Measurements from ENCODE around the gene SETX.

The SETX gene

DNA sequence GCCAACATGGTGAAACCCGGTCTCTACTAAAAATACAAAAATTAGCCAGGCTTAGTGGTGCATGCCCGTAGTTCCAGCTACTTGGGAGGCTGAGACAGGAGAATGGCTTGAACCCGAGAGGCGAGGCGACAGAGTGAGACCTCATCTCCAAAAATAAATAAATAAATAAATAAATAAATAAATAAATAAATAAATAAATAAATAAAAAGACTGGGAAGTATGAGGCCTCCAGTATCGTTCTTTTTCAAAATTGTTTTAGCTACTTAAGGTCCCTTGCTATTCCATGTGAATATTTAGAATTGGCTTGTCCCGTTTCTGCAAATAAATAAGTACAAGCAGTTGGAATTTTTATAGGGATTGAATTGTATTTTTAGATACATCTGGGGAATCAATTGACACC lies 3.0 kb upstream of the SETX start:
- DNase-seq (ENCODE audit: low read depth in 3 of 3): no peak

DNA sequence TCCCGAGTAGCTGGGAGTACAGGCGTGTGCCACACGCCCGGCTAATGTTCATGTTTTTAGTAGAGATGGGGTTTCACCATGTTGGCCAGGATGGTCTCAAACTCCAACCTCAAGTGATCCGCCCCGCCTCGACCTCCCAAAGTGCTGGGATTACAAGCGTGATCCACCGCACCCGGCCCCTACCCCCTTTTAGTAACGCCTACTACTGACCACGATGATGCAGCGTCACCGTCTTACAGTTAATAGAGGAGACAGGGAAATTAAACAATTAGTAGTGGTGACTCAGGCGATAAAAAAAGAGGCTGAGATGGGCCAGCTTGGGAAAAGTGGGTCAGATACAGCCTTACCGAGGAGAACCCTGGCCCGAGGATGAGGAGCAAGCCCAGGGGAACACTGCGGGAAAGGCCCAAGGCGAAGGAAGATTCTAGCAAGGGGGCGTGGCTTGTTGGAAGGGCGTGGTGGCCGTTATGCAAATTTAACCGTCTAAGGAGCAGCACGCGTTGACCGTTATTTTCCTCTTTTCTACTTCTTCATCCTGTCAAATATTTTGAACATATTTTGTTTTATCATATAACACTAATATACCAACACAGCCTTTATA lies 1.6 kb upstream of the SETX start:
- DNase-seq (ENCODE audit: low read depth in 3 of 3): no peak

DNA sequence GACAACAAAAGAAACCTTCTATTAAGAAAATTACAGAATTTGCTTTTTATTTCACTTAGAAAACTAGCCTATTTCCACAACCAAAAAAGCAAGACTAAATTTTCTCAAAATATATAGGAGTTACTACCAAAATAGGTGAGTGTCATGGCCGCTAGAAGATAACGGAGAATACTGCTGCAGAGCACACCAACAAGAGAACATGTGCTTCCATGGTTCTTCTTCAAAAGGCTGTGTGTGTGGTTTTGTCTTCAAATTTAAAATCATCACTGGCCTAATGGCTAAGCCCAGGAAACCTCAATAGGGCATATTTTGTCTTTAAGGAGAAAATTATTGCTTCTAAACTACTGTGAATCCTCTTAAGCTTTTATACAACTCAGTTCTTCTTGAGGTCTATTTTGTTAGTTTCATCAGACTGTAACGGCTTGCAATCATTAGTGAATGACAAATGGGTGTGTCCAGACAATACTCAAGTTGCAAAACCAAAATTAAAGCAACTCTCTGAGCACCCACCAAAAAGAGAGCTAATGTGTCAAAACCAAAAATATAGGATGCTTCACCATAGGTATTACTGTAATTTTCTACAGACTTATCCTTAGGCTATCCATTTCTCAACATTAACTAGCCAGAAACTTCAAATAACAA lies 3.3 kb downstream of the SETX start:
- no peak for DNase-seq (ENCODE audit: low read depth in 3 of 3)

DNA sequence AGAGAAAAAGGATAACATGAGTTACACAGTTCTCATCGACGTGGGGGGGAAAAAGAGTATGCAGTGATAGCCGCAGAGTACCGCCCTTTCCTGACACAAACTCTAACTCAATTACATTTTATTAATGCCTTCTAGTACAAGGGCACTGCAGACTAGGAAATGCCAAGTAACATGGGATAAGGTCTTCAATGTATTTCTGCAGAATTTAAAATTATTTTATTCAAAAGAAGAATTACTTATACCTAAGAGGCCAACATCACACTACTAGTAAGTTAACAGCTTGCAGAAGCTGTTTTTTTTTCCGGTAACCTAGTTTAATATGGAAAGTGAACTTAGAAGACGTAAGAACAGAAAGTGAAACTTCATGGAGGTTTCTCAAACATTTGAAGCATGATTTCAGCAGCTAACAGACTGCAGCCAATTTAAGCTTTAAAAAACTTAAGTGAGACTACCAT lies 3.9 kb downstream of the SETX start:
- DNase-seq (ENCODE audit: low read depth in 3 of 3): no peak

DNA sequence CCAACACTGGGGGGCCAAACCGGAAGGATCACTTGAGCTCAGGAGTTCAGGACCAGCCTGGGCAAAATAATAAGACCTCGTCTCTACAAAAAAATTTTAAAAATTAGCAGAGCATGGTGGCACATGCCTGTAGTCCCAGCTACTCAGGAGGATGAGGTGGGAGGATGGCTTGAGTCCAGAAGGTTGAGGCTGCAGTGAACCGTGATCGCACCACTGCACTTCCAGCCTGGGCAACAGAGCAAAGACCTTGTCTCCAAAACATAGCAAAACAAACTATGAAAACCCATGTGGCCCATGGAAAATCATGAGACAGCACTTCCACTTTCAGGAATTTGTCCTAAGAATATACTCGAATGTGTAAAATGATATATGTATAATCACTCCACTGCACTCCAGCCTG lies 6.1 kb downstream of the SETX start:
- DNase-seq (ENCODE audit: low read depth in 3 of 3): no peak

DNA sequence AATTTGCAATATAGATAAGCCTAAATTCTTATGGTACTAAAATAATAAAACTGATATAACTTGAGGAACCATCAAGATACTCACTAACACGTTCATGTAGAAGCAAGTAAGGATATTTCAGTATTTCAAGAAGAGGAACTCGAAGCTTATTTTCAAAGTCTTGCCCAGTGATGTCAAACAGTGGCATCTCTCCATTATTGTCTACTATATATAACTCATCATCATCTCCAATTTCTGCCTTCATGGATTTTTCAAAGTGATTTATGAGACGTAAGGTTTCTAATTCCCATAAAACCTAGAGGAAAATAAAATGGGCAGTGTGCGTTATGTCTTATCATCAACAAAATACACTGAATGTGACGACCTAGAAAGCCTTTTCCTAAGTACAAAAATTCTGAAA lies 8.6 kb downstream of the SETX start:
- DNase-seq (ENCODE audit: low read depth in 3 of 3): no peak

DNA sequence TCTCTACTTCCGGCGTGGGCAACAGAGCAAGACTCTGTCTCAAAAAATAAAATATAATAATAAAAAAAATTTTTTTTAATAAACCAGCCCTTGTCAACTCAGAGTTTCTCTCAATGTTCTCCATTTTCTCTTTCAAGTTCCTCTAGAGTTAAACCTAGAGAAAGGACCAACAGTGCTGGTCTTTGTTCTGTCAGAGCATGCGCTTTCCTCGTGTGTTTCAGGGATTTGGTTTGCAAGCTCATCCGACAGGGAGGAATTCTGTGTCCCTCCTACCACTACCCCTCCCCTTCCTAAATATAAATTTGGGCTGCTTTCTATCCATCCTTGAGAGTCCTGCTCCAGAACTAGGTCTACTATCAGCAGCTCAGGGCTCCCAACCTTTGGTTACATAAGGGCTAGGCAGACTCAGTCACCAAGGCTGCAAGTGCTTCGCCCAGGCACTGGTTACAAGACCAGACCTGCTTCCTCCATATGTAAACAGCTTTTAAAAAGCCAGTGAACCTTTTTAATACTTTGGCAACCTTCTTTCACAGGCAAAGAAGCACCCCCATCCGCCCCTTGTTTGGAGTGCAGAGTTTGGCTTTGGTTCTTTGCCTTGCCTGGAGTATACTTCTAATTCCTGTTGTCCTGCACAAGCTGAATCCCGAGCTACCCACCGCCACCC lies 13.5 kb downstream of the SETX start:
- no peak for DNase-seq (ENCODE audit: low read depth in 3 of 3)

DNA sequence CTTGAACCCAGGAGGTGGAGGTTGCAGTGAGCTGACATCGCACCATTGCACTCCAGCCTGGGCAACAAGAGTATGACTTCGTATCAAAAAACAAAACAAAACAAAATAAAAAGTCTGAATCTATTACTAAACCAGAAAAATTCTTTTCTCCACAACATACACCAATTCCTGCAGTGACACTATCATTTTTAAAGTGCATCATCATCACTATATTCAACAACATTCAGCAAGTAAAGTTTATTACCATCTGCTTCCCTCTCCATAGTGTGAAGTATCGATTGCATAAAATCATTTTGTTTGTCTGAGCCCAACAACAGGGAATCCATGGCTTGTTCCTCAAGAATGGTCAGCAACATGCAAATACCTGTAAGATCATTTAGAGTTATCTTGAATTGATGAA lies 20.4 kb downstream of the SETX start:
- no peak for DNase-seq (ENCODE audit: low read depth in 3 of 3)

DNA sequence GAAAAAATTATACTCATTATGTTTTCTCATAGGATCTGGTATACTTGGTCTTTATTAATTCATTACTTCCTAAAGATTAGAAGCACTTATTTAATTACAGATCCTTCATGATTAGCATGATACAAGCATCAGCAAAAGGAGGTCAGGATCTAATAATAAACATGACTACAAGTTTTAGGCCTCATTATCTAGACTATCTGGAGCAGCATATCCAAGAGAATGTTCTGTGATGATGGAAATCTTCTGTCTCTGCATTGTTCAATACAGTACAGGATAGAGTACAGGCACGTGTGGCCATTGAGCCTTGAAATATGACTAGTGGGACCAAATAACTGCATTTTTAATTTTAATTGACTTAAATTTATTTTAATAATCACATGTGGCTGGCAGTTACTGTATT lies 21.2 kb downstream of the SETX start:
- DNase-seq (ENCODE audit: low read depth in 3 of 3): no peak

DNA sequence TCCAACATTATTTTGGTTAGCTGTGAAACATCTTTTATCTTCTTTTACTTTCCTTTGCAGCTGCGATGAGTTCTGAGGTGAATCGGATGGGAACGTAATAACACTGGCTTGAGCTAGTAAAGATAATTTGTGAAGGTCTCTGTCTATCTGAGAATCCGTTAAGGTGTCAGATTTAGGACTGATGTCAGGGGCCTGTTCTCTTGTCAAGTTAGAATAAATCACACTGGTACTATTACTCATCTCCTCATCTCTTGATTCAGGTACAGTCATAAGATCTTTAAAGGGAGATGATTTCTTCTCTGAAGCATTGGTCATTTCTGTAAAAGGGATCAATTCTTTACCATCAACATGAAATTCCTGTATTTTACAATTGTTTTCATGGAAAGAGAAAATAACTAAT lies 26.2 kb downstream of the SETX start:
- DNase-seq (ENCODE audit: low read depth in 3 of 3): no peak

DNA sequence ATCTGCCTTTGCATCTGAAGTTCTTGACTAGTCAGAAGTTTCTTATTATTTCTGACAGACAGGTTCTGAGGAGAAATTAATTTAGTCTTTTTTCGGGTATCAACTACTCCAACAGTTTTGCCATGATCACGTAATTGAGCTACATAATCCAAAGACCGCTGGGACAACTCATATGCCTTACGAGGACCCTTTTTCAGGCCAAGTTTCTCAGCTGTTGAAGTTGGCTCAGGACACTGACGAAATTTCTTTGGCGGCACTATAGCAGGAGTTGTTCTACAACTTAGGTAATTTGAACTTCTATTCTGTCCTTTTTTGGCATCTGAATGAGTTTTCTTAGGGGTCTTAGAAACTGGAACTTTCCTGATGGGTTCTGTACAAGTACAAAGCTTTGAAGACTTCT lies 27.2 kb downstream of the SETX start:
- DNase-seq (ENCODE audit: low read depth in 3 of 3): no peak

DNA sequence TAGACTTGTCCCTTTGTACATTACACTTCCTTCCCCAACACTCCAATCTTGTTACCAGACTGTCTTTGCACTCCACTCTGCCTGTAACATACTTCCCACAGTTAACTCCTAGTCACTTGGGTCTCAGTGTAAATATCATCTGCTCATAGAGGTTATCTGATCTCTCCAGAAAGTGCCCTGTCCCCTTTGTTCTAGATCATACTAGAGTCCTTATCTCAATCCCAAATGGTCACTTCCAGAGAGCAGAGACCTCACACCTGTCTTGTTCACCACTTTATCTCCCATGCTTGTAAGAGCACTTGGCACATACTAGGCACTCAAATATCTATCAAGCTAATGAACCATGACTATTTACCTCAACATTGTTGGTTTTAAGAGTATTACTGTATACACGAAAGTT lies 30.4 kb downstream of the SETX start:
- no peak for DNase-seq (ENCODE audit: low read depth in 3 of 3)

DNA sequence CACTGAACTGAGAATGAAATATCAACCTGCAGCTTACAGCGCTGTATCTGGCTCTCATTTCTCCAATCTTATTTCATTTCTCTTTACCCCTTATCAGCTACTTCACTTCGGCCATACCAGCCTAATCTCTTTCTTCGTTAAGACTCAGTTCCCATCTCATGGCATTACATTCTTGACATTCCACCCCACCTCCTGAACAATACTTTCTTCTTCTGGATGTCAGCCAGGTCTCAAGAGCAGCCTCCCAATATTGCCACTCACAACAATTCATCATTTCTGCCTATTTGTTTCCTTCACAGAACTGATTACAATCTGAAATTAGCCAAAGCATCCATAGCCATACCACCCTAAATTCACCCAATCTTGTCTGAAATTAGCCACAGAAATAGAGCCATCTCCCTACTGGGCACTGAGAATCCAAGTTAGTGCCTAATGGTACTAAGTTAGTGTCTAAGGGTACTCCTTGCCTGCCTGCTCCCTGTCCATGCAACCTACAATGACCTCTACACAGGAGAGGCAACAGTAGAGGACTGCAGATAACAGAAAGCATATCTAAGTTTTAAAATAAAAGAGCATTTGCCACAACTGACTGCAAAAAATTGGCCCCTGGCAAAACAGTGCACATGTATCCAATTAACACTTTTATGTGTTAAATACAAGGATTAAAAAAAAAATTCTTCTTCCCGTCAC lies 35.2 kb downstream of the SETX start:
- no peak for DNase-seq (ENCODE audit: low read depth in 3 of 3)

DNA sequence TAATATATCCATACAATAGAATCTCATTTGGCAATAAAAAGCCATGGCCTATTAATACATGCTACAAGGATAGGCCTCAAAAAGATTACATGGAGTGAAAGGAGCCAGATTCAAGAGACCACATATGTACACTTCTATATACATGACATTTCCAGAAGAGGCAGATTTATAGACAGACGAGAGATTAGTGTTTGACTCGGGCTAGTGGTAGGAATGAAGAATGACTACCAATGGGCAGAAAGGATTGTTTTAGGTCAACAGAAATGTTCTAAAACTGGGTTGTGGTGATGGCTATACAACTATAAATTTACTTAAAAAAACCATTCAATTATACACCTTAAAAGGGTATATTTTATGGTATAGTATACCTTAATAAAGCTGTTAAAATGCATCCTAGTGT lies 41.9 kb downstream of the SETX start:
- DNase-seq (ENCODE audit: low read depth in 3 of 3): no peak

DNA sequence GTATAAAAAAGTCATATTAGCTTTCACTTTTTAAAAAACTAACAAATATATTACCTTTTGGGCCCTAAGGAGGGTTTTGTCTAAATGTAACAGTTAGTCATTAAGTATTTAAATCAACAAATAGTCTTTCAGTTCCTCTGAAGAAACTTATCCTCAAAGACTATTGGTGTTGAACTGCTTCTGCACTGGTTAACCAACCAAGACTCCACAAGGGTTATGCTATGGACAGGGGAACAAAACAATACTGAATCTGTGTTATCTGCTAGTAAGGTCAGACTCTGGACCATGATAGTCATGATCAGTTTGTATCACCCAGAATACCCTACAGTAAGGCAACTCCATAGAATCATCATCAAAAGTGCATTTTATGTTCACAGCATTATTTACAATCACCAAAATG lies 42.4 kb downstream of the SETX start:
- no peak for DNase-seq (ENCODE audit: low read depth in 3 of 3)

DNA sequence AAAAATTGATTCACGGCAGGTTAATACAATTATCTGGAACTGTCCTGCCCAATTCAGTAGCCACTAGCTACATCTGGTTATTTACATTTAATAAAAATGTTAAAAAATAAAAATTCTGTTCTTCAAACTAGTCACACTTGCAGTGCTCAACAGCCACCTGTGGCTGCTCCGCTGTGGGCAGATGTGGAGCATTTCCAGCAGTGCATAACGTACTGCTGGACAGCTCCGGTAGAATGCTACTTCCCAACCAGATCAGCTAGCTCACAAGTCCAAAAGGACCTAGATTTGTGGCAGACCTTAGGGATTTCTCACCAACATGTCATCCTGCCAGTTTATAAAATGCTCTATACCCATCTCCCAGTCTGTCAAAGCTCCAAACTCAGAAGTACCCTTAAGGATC lies 42.8 kb downstream of the SETX start:
- DNase-seq (ENCODE audit: low read depth in 3 of 3): no peak

DNA sequence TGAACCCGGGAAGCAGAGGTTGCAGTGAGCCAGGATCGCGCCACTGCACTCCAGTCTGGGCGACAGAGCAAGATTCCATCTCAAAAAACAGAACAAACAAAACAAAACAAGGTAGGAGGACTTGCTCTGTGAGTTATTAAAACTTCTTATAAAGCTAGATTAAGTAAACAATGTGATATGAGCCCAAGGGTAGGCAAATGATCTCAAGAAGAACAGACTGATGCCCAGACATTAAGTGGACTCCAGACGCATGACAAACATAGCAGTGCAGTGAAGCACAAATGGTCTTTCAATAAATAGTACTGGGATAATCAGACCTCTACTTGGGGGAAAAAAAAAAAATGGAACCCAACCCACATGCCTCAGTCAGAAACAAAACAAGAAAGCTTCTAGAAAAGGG lies 45.7 kb downstream of the SETX start:
- no peak for DNase-seq (ENCODE audit: low read depth in 3 of 3)

DNA sequence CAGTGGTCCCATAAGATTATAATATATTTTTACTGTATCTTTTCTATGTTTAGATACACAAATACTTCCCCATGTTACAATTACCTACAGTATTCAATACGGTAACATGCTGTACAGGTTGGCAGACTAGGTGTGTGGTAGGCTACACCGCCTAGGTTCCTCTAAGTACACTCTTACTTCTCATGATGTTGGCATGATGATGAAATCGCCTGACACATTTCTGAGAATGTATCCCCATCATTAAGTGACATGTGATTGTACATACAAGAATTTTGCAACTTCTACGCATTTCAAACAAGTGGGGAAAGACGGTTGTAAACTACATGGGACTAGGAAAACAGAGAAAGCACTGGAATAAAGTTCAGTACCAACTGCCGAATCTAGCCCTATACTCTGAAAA lies 53.3 kb downstream of the SETX start:
- DNase-seq (ENCODE audit: low read depth in 3 of 3): no peak

DNA sequence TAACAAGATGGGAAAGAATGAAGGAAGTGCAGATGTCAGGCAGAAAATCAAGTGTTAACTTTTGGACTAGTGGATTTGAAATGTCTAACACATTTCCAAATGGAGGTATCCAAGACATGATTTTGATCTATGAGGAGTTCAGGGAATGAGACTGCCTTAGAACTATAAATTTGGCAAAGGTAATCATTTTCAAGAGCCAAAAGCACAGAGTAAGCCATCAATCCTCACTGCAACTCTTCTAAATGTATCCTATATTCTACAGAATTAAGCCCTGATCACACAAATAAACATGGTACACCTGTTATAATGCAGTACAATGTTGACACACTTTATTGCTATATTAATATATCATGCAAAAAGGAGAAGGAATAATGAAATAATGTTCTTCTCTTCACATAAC lies 55.6 kb downstream of the SETX start:
- DNase-seq (ENCODE audit: low read depth in 3 of 3): no peak

DNA sequence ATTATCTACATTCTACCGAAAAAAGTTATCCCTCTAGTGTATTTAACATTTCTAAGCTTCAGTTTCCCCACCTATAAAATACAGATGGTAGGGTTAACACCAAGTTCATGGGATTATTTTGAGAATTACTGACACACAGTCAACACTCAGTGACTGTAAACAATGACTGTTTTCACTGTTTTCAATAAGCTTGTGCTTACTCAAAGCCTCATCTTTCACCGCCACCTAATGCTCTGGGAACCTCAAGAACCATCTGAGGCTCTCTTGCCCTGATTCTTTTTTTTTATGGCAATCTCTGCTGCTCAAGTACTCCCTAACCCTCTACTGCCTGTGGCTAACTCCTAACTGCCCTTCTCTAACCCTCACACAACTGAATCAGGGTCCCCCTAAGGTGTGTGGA lies 59.6 kb downstream of the SETX start:
- no peak for DNase-seq (ENCODE audit: low read depth in 3 of 3)

DNA sequence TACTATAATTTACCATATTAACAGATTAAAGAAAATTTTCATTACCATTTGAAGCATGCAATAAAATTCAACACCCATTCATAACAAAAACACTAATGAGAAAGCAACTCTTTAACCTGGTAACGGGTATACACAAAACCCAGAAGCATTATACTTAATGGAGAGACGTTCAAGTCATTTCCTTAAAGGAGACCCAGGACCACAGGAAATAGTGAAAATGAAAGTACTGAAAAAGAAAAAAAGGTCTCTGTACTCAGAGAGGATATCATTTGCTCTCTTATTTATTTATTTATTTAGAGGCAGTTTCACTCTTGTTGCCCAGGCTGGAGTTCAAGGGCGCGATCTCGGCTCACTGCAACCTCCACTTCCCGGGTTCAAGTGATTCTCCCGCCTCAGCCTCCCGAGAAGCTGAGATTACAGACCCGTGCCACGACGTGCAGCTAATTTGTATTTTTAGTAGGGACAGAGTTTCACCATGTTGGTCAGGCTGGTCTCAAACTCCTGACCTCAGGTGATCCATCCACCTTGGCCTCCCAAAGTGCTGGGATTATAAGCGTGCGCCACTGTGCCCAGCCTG lies 61.6 kb downstream of the SETX start:
- no peak for DNase-seq (ENCODE audit: low read depth in 3 of 3)

DNA sequence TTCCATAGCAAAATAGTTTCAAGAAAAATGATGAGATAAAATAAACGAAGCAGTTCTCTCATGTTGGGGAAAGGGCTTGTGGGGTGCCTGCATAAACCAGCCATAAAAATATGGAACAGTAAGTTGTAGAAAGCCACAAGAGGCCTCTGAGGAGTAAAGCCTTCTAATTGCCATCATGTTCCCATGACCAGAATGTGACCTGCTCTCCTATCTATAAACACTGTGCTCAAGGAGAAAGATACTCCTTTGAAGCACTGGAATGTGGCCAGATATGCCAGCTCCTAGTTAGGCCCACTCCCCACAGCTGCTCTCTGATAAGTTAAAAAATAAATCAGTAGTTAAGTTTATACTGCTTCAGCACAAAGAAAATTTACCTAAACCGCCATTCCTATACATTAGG lies 65.8 kb downstream of the SETX start:
- no peak for DNase-seq (ENCODE audit: low read depth in 3 of 3)

DNA sequence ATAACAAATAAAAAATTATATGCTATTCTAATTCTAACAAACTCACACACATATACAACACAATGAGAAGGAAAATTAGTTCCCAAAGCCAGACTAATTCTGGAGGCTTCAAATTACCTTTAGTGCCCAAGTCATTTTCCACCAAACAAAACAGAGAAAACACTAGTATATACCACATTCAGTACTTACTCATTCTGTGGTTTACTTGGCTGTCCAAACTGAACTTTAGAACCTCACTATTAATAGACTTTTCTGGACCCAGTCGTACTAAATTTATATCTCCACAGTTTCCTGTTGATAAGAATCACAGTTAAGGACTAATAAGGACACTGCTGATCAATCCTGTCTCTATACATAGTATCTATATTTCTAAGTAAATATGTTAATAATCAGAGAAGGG lies 66.4 kb downstream of the SETX start:
- no peak for DNase-seq (ENCODE audit: low read depth in 3 of 3)
